Type B pancreatic cell (in vitro differentiated cells): ENCODE results near the gene ACTR8. TPM values are rescaled to one million over a fixed set of nuclear protein-coding genes. Genes with fewer than 3 reads are reported as not detected.

ENCODE experiments used
- DNase-seq: peaks from one replicate; pipeline ENCODE4 v3.0.0; 2021; ENCODE audit warnings: mixed read lengths; ENCODE audit not compliant: unreplicated experiment; ENCODE audit errors: extremely low spot score
- H3K27ac Mint-ChIP-seq: 2 replicates; pipeline ENCODE4 v1.8.0; 2021; ENCODE audit warnings: mild to moderate bottlenecking, mixed read lengths
- H3K27me3 Mint-ChIP-seq: 2 replicates; pipeline ENCODE4 v1.8.0; 2021; ENCODE audit warnings: mixed read lengths
- H3K36me3 Mint-ChIP-seq: 2 replicates; pipeline ENCODE4 v1.8.0; 2021; ENCODE audit warnings: mixed read lengths
- H3K4me1 Mint-ChIP-seq: one replicate; pipeline ENCODE4 v1.8.0; 2021; ENCODE audit warnings: mixed read lengths; ENCODE audit not compliant: unreplicated experiment
- H3K4me3 Mint-ChIP-seq: 2 replicates; pipeline ENCODE4 v1.8.0; 2021; ENCODE audit warnings: mild to moderate bottlenecking, mixed read lengths
- H3K9me3 Mint-ChIP-seq: 2 replicates; pipeline ENCODE4 v1.8.0; 2021; ENCODE audit warnings: mixed read lengths
- CTCF ChIP-seq: fragments of 200-600 bp; sonication (generic); conservative IDR thresholded peaks from 2 replicates; pipeline ENCODE4 v1.5.0; 2021; ENCODE audit warnings: antibody characterized with exemption, mild to moderate bottlenecking
- total RNA-seq: library from RNA; stranded (reverse); gene quantifications from 2 replicates; pipeline ENCODE4 v1.2.1, GENCODE V29; 2021; ENCODE audit warnings: low replicate concordance

ACTR8 gene
- total RNA-seq, 1 donor from 2014 or later = 46.7 TPM

GRCh38 chr3:53820084-53820483 is 61.9 kb downstream of the ACTR8 start:
- Mint-ChIP-seq H3K36me3 (no peaks in the 10 kb centered on the region), H3K4me1 (peaks cover 7% of the 10 kb centered on the region), H3K27ac (no peak overlapping the region), H3K4me3 (no peak overlapping the region), H3K27me3 (no peaks in the 10 kb centered on the region), H3K9me3 (no peaks in the 10 kb centered on the region)
- no peak for DNase-seq
- TF ChIP-seq CTCF = no peak

- no peaks in the 10 kb centered on the region for H3K9me3 Mint-ChIP-seq
- TF ChIP-seq CTCF = no peak
- H3K27ac Mint-ChIP-seq = no peak overlapping the region
- DNase-seq = no peak
- no peaks in the 10 kb centered on the region for H3K27me3 Mint-ChIP-seq
- H3K4me1 Mint-ChIP-seq = peaks cover 4% of the 10 kb centered on the region
- H3K4me3 Mint-ChIP-seq = no peak overlapping the region
- H3K36me3 Mint-ChIP-seq = no peaks in the 10 kb centered on the region
These were observed 62.6 kb downstream of the ACTR8 start for GRCh38 chr3:53819163-53819868.

GRCh38 chr3:53818221-53819162 is 63.5 kb downstream of the ACTR8 start:
- TF ChIP-seq CTCF = no peak
- H3K27me3 Mint-ChIP-seq = no peaks in the 10 kb centered on the region
- no peak overlapping the region for H3K4me3 Mint-ChIP-seq
- peak; percentile 60 for DNase-seq
- H3K27ac Mint-ChIP-seq = no peak overlapping the region
- no peaks in the 10 kb centered on the region for H3K9me3 Mint-ChIP-seq
- no peaks in the 10 kb centered on the region for H3K4me1 Mint-ChIP-seq
- no peaks in the 10 kb centered on the region for H3K36me3 Mint-ChIP-seq

- H3K27ac Mint-ChIP-seq = no peak overlapping the region
- TF ChIP-seq CTCF = no peak
- no peaks in the 10 kb centered on the region for H3K4me1 Mint-ChIP-seq
These were observed 64.1 kb downstream of the ACTR8 start for GRCh38 chr3:53817809-53818208.

GRCh38 chr3:53817211-53817610 is 64.7 kb downstream of the ACTR8 start:
- no peak for DNase-seq
- Mint-ChIP-seq H3K4me1 (no peaks in the 10 kb centered on the region), H3K36me3 (no peaks in the 10 kb centered on the region), H3K9me3 (no peaks in the 10 kb centered on the region), H3K27me3 (no peaks in the 10 kb centered on the region), H3K27ac (no peak overlapping the region), H3K4me3 (no peak overlapping the region)
- no peak for TF ChIP-seq CTCF

More at GRCh38 chr3:53817809-53818208, 64.1 kb downstream of the ACTR8 start:
- no peaks in the 10 kb centered on the region for H3K27me3 Mint-ChIP-seq
- DNase-seq = no peak
- no peak overlapping the region for H3K4me3 Mint-ChIP-seq
- H3K36me3 Mint-ChIP-seq = no peaks in the 10 kb centered on the region
- no peaks in the 10 kb centered on the region for H3K9me3 Mint-ChIP-seq

Other genes starting within 250 kb of the ACTR8 start
- gene CHDH, start 35.7 kb downstream of the ACTR8 start, total RNA-seq = 8.0 and 9.6 TPM in 2 replicates
- 10.5 and 10.8 TPM in 2 replicates for gene IL17RB, start 35.6 kb downstream of the ACTR8 start, total RNA-seq
- gene SELENOK, start 9.7 kb upstream of the ACTR8 start, total RNA-seq = 46.8 and 47.1 TPM in 2 replicates
- gene CACNA2D3, start 240.4 kb upstream of the ACTR8 start, total RNA-seq = 1.8 and 2.5 TPM in 2 replicates